Activated T-helper 1 cell treated with anti-CD3 and anti-CD28 coated beads, Interleukin-2, amount 50 U/mL, for 16 hours (primary cell): ENCODE measurements around the gene SERPINE1.

Source experiments
- DNase-seq, 2 donors: peaks; one replicate each; pipeline ENCODE4 v3.0.0-alpha.2; 2020; ENCODE audit warnings: low read depth in 1 of 2, low spot score in 1 of 2

The SERPINE1 gene

GRCh38 chr7:101151908-101152651 is 25.2 kb downstream of the SERPINE1 start:
- DNase-seq, result no peak

DNA sequence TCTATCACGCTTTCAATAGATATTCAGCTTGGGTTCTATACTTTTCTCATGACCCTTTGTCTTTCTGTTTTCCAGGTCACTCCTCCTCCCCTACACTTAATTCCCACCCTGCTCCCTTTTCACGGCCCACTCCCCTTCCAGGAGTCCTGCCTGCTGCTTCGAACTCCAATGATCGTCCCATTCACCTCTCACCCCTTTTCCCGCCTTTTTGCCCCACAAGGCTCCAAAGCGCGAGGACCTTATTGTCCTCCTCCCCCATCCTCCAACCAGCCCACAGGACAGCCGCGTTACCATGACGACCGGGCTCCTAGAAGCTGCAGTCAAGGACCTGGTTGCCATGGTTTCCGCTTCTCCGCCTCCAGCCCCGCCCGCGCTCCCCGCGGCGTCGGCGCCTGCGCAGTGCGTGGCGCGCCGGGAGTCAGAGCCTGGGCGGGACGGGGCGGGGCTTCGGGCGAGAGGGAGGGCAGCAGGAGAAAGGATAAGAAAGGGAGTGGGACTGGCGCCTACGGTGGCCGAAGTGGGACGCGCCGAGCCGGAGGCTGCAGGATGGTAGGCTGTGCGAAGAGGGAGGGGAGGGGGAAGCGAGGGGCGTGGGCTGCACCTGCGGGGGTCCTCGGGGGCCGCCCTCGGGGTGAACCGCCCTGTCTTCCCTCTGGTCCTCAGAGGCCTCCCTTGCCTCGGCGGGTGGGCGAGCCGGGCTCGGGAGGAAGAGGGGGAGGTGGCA is 27.2 kb downstream of the SERPINE1 start, which contains the start of gene AP1S1:
Gene AP1S1 (plus strand): TSS at position 508 of the 724 bp plus-strand sequence. CDS start 39 bp downstream, at position 547.
- peak; percentile 77 to 85 for DNase-seq

- DNase-seq, result no peak
These were observed 27.8 kb downstream of the SERPINE1 start for GRCh38 chr7:101154693-101155102.

DNA sequence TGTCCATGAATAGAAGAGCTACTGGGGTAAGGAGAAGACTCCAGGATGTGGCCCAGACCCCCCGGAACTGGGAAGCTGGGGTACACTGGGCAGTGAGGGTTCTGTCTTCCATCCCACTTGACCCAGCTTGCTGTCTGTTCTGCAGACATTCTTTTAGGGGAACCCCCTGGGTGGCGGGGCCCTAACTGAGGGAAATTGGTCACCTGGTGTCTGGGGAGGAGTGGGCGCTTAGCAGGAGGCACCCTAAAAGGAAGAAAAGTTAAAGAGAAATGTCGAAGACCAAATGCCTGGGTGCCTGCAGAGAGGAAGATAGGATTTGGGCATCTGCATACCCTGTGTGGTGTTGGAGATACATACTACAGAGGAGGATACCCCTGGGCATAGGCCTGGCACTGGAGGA is 28.4 kb downstream of the SERPINE1 start:
- DNase-seq, result no peak

DNA sequence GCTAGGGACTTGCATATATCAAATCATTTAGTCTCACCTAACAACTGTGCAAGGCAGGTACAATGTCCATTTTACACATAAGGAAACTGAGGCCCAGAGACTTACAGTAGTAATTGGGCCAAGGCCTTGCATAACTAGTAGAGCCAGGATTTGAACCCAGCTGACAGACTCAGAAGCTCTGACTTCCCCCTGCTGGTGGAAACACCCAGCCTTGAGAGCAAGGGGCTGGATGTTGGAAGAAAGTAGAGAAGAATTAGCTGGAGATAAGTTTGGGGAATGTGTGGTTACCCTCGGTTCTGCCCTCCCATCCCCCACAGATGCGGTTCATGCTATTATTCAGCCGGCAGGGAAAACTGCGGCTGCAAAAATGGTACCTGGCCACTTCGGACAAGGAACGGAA is 29.4 kb downstream of the SERPINE1 start:
- DNase-seq, result no peak

DNA sequence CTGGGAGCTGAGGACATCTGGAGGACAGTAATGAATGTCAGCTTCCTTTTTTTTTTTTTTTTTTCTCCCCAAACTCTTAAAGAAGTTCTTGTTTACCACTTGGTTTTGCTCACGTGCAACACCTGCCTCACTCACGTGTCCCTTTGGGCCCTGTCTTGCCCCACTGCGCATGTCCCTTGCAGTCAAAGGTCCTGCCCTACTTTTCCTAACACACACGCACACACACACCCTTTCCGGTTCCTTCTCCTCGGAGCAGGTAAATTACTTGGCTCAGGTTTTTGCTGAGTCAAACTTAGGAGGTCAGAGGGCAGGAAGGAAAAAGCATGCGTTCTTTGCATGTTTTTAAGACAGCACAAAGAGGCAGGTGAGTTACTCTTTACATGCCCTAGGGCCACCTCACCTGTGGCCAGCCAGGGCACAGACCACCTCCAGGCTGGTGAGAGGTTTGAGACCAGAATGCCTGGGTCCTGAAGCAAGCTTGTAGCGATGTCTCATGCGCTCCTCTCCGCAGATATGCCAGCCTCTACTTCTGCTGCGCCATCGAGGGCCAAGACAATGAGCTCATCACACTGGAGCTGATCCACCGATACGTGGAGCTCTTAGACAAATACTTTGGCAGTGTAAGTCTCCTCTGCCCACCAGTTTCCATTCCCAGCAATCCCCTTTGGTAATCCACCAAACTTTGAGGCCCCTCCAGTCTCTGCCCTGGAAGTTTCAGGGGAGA is 30.1 kb downstream of the SERPINE1 start:
- no peak for DNase-seq

- DNase-seq, result no peak
These were observed 33.1 kb downstream of the SERPINE1 start for GRCh38 chr7:101159696-101160674.

DNA sequence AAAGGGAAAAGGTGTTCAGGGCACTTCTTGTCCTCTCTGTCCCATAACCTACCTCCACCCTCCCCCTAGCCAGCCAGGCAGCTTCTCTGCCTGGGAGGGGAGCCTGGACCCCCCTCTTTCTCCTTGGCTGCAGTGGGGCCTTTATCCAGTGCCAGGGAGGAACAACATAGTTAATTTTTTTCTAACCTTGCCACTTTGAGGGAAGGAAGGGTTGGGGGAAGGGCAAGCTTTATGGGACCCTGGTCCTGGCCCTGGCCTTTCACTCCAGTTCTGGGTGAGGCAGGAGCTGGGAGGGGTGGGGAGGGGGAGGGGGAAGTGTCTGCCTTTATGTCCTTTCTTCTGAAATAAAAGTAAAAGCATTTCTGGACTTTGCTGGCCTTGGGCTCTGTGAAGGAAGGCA is 34.0 kb downstream of the SERPINE1 start:
- no peak for DNase-seq

- no peak for DNase-seq
These were observed 35.0 kb downstream of the SERPINE1 start for GRCh38 chr7:101161692-101162471.

DNA sequence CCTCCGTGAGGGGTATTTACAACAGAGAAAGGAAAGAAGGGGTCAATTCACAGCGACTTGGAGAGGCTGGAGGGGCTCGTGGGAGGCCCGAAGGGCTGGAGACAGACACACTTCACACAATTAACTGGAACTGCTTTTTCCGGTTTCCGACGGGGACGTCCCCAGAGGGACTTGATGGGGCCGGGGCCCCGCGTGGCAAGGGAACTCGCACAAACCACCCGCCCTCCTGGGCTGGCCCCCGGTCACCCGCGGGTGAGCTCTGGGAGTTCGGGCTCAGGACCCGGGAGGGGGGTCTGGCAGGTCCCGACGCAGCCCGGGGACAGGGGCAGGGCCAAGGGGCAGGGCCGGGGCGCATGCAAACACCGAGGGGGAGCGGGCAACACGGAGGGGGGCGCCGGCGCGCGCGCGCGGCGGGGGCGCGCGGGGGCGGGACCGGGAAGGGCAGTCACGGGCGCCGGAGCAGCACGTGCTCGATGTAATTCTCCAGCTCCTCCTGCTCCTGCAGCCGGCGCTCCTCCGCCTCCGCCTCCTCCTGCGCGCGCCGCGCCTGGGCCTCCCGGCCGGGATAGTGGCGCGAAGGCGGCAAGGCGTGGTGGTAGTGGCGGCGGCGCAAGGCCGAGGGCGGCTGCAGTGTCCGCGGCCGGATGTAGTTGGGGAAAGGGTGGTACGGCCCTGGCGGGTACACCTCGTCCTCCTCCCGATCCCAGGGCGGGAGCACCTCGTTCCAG is 35.8 kb downstream of the SERPINE1 start:
- no peak for DNase-seq

DNA sequence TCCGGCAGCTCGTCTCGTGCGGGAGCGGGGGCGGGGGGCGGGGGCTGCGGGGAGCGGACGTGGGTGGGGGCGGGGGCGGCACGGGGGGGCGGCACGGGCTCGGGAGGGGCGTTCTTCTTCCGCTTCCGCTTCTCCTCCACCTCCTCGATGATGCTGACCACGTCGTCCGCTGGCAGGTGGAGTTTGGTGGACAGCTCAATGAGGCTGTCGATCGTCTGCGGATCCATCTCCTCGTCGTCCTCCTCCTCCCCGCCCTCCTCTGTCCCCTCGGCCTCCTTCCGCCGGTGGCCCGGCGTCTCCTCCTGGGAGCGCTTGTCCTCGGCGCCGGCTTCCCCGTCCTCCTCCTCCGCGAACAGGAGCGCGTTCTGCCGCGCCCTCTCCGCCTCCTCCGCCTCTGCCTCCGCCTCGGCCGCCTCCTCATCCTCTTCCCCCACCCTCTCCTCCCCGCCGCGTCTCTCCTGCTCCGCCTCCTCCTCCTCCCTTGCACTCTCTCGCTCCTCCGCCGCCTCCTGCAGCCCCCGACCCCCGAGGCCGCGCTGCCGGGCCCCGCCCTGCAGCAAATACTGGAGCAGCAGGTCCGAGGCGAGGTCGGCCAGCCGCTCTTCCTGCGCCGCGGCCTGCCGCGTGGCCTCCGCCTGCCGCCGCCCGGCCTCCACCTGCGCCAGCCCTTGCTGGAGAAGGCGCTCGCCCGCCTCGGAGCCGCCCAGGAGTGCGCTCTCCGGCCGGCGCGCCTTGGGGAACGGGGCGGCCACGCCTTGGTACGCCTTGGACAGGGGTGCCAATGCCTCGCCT is 36.6 kb downstream of the SERPINE1 start:
- no peak for DNase-seq

GRCh38 chr7:101164071-101164840 is 37.4 kb downstream of the SERPINE1 start:
- DNase-seq, result no peak

GRCh38 chr7:101165075-101165957 is 38.4 kb downstream of the SERPINE1 start, which contains the start of gene VGF:
Gene VGF, minus strand, starts transcription at chr7:101165569. Its CDS starts 726 bp downstream, at chr7:101164843.
- DNase-seq, result peak; percentile 83 to 84

GRCh38 chr7:101165958-101166647 is 39.2 kb downstream of the SERPINE1 start:
- no peak for DNase-seq

DNA sequence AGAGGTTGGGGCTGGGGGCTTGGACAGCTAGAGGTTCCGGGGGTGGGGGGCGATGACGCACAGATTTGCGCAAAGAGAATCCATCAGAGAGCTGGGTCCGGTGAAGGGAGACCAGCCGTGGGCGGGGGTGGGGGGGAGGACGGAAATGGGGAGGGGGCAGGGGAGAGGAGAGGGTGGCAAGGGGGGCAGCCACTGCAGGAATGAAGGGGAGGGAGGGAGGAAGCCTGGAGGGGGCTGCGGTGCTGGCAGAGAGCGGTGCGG is 39.7 kb downstream of the SERPINE1 start:
- DNase-seq, result no peak
